Keratinocyte (primary cell): ENCODE results near the gene GFOD1. TPM values are rescaled to one million over a fixed set of nuclear protein-coding genes. Genes with fewer than 3 reads are reported as not detected.
A peak's percentile ranks its signal among the peaks of the same experiment; 100 is the strongest.

ENCODE experiments used
- DNase-seq: peaks from one replicate; pipeline ENCODE4 v3.0.0-alpha.2; 2011; ENCODE audit warnings: low read depth, missing footprints, low spot score
- FAIRE-seq: peaks from 2 replicates; lab custom pipeline; 2011; peaks lifted over from hg19 to GRCh38; lab: Jason Lieb, UNC
- H2AFZ ChIP-seq: 2 replicates; pipeline ENCODE4 v1.6.0; 2012; ENCODE audit warnings: low read length, control low read depth, inconsistent platforms; ENCODE audit not compliant: control insufficient read depth
- H3K27ac ChIP-seq: 2 replicates; pipeline ENCODE4 v1.5.1; 2011; ENCODE audit warnings: low read length; ENCODE audit not compliant: control insufficient read depth, insufficient read depth
- H3K27me3 ChIP-seq: 3 replicates; pipeline ENCODE4 v1.6.0; 2011; ENCODE audit warnings: low read length; ENCODE audit not compliant: control insufficient read depth, insufficient read depth; ENCODE audit errors: extremely low read depth
- H3K36me3 ChIP-seq, 2 experiments: 2 replicates in 1 of 2; 3 replicates in 1 of 2; pipeline ENCODE4 v1.5.1; 2011; ENCODE audit warnings: low read length in 2 of 2, mild to moderate bottlenecking in 1 of 2; ENCODE audit not compliant: control insufficient read depth in 2 of 2, insufficient read depth in 2 of 2; ENCODE audit errors: extremely low read depth in 1 of 2
- H3K4me1 ChIP-seq: 3 replicates; pipeline ENCODE4 v1.5.1; 2011; ENCODE audit warnings: low read length; ENCODE audit not compliant: control insufficient read depth, insufficient read depth; ENCODE audit errors: extremely low read depth
- H3K4me2 ChIP-seq: 3 replicates; pipeline ENCODE4 v1.6.0; 2011; ENCODE audit warnings: low read depth, low read length; ENCODE audit not compliant: control insufficient read depth, insufficient read depth; ENCODE audit errors: extremely low read depth
- H3K4me3 ChIP-seq, 3 experiments: fragments of 200-600 bp in 1 of 3; sonication (generic) in 1 of 3; 2 replicates in 2 of 3; 3 replicates in 1 of 3; pipeline ENCODE4 v1.5.1; 2011 to 2016; ENCODE audit warnings: low read length in 3 of 3, mild to moderate bottlenecking in 3 of 3, control low read depth in 2 of 3, inconsistent platforms in 1 of 3, low read depth in 1 of 3, mixed read lengths in 1 of 3, mixed run types in 1 of 3, moderate library complexity in 1 of 3; ENCODE audit not compliant: control insufficient read depth in 2 of 3, insufficient read depth in 2 of 3; ENCODE audit errors: extremely low read depth in 1 of 3
- H3K79me2 ChIP-seq: 2 replicates; pipeline ENCODE4 v1.6.0; 2012; ENCODE audit warnings: low read length; ENCODE audit not compliant: control insufficient read depth, insufficient read depth
- H3K9ac ChIP-seq: 3 replicates; pipeline ENCODE4 v1.6.0; 2011; ENCODE audit warnings: low read length; ENCODE audit not compliant: control insufficient read depth, insufficient read depth; ENCODE audit errors: extremely low read depth
- H3K9me1 ChIP-seq: 3 replicates; pipeline ENCODE4 v1.6.0; 2011; ENCODE audit warnings: low read length; ENCODE audit not compliant: control insufficient read depth, insufficient read depth; ENCODE audit errors: extremely low read depth
- H3K9me3 ChIP-seq: 2 replicates; pipeline ENCODE4 v1.5.1; 2012; ENCODE audit warnings: low read depth, low read length; ENCODE audit not compliant: control insufficient read depth
- H4K20me1 ChIP-seq: 3 replicates; pipeline ENCODE4 v1.6.0; 2011; ENCODE audit warnings: low read length; ENCODE audit not compliant: control insufficient read depth, insufficient read depth; ENCODE audit errors: extremely low read depth
- EZH2 ChIP-seq: IDR thresholded peaks from one replicate; pipeline ENCODE4 v1.6.1; 2012; ENCODE audit warnings: inconsistent platforms, mild to moderate bottlenecking, low read length, moderate library complexity
- dilution Hi-C: fragments of 300-500 bp; cut with MboI; formaldehyde crosslinking; loops from one replicate; pipeline ENCODE4 v1.7.0; 2020; ENCODE audit warnings: low sequenced_read_pairs; ENCODE audit not compliant: extremely low pct_ligation_motif_present
- polyA plus RNA-seq, 5 experiments: library from polyadenylated mRNA; depleted of rRNA in 3 of 5; stranded (reverse) in 3 of 5; stranded (forward) in 1 of 5; unstranded in 1 of 5; fragments of >200 nt; gene quantifications; 1 replicate in 1 of 5; 2 replicates in 3 of 5; 3 replicates in 1 of 5; pipeline versions ENCODE4 v1.2.1 to v1.2.3, GENCODE V29; 2011 to 2012; ENCODE audit warnings: missing spikeins in 2 of 5, low read depth in 1 of 5, low replicate concordance in 1 of 5
- TF ChIP-seq, protein P1 (sequence below), 3 experiments: IDR thresholded peaks in 1 of 3; conservative IDR thresholded peaks in 1 of 3; optimal IDR thresholded peaks in 1 of 3; 2 replicates in 2 of 3; 3 replicates in 1 of 3; pipeline versions ENCODE3 to v1.5.1; 2011; ENCODE audit warnings: low read length in 3 of 3, mild to moderate bottlenecking in 3 of 3, moderate library complexity in 2 of 3, control low read depth in 1 of 3, inconsistent platforms in 1 of 3; ENCODE audit not compliant: insufficient read depth in 2 of 3; ENCODE audit errors: extremely low read depth in 1 of 3

The GFOD1 gene
- polyA plus RNA-seq, 1 donor (not counting 4 experiments of a cell fraction or from before 2014, with no cell fraction given), result 7.2 TPM

DNA sequence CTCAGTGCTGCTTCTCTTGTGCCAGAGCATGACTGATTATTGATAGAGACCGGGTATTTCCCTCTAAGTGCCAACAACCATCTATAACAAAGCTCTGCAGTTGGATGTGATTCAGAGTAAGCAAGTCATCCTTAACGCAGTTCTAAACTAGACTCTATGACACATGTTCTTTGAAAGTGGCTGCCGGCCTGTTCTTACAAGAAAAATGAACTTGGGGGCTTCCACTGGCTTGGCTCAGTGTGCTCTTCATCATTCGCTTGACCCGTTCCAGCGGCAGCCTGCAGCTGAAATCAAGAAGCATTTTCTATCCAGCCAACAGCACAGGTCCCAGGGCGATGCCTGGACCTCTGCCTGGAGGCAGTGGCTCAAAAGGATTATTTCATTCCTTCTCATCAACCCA lies 29.8 kb downstream of the GFOD1 start:
- peak overlapping the region; percentile 71 for H3K27ac ChIP-seq
- H3K9ac ChIP-seq, result peak overlapping the region; percentile 42
- no peaks in the 10 kb centered on the region for H3K27me3 ChIP-seq
- no peak overlapping the region for H2AFZ ChIP-seq
- peaks cover 38% of the 10 kb centered on the region for H3K4me1 ChIP-seq
- H4K20me1 ChIP-seq, result no peaks in the 10 kb centered on the region
- H3K36me3 ChIP-seq, result peaks cover 0 to 3% of the 10 kb centered on the region in 2 experiments
- no peak for TF ChIP-seq EZH2
- TF ChIP-seq, protein P1, sequence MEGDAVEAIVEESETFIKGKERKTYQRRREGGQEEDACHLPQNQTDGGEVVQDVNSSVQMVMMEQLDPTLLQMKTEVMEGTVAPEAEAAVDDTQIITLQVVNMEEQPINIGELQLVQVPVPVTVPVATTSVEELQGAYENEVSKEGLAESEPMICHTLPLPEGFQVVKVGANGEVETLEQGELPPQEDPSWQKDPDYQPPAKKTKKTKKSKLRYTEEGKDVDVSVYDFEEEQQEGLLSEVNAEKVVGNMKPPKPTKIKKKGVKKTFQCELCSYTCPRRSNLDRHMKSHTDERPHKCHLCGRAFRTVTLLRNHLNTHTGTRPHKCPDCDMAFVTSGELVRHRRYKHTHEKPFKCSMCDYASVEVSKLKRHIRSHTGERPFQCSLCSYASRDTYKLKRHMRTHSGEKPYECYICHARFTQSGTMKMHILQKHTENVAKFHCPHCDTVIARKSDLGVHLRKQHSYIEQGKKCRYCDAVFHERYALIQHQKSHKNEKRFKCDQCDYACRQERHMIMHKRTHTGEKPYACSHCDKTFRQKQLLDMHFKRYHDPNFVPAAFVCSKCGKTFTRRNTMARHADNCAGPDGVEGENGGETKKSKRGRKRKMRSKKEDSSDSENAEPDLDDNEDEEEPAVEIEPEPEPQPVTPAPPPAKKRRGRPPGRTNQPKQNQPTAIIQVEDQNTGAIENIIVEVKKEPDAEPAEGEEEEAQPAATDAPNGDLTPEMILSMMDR (optimal IDR thresholded peaks at IDR 0.05 in 1 of 3, IDR thresholded peaks at IDR 0.05 in 1 of 3, conservative IDR thresholded peaks at IDR 0.05 in 1 of 3; ENCODE audit: extremely low read depth in 1 of 3, insufficient read depth in 2 of 3, low read length in 3 of 3), result no peak
- H3K4me3 ChIP-seq, result no peak overlapping the region
- peaks cover 32% of the 10 kb centered on the region for H3K79me2 ChIP-seq
- dilution Hi-C loops, result no loop called here
- FAIRE-seq, result peak; percentile 73
- peak overlapping the region; percentile 54 for H3K4me2 ChIP-seq
- H3K9me3 ChIP-seq, result no peaks in the 10 kb centered on the region
- no peak for DNase-seq
- peaks cover 4% of the 10 kb centered on the region for H3K9me1 ChIP-seq

DNA sequence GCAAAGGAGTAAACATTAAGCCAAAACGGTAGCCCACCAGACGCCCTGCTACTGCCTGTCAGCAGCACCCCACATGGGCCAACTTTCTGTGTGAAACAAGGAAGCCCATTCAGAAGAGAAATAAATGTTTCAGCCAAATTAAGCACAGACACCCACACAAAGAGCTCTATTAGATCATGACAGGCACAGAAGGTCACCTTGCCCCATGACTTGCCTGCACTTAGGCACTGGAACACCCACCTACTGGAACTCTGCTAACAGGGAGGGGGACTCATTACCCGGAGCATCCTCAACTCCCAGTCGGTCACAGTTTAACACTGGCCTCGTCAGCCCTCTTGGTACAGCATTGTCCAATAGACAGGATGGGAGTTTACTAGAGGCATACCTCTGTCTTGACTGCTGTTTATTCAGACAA lies 31.8 kb downstream of the GFOD1 start:
- no peak overlapping the region for H3K4me3 ChIP-seq
- no peaks in the 10 kb centered on the region for H4K20me1 ChIP-seq
- H2AFZ ChIP-seq, result no peak overlapping the region
- no peaks in the 10 kb centered on the region for H3K27me3 ChIP-seq
- peaks cover 38% of the 10 kb centered on the region for H3K4me1 ChIP-seq
- H3K79me2 ChIP-seq, result peaks cover 22% of the 10 kb centered on the region
- no peak overlapping the region for H3K4me2 ChIP-seq
- H3K9ac ChIP-seq, result no peak overlapping the region
- H3K27ac ChIP-seq, result no peak overlapping the region
- H3K9me1 ChIP-seq, result no peaks in the 10 kb centered on the region
- FAIRE-seq (no peak), DNase-seq (no peak)
- no peak for TF ChIP-seq EZH2
- TF ChIP-seq, protein P1 (optimal IDR thresholded peaks at IDR 0.05 in 1 of 3, IDR thresholded peaks at IDR 0.05 in 1 of 3, conservative IDR thresholded peaks at IDR 0.05 in 1 of 3; ENCODE audit: extremely low read depth in 1 of 3, insufficient read depth in 2 of 3, low read length in 3 of 3), result no peak
- dilution Hi-C loops, result no loop called here
- H3K36me3 ChIP-seq, result peaks cover 3 to 5% of the 10 kb centered on the region in 2 experiments
- H3K9me3 ChIP-seq, result no peaks in the 10 kb centered on the region
